Measurements from ENCODE around the gene MID1IP1. TPM values are rescaled to one million over a fixed set of nuclear protein-coding genes. Genes with fewer than 3 reads are reported as not detected.

The MID1IP1 gene, protein sequence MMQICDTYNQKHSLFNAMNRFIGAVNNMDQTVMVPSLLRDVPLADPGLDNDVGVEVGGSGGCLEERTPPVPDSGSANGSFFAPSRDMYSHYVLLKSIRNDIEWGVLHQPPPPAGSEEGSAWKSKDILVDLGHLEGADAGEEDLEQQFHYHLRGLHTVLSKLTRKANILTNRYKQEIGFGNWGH
- total RNA-seq = 10 to 100 TPM; 30.4 to 52.2 (median 37.6) TPM

GRCh38 chrX:38800981-38801845 is at the start of gene MID1IP1:
TSS of gene MID1IP1 (plus strand) at chrX:38801459. CDS start at chrX:38804947, 3,488 bp downstream.
- DNase-seq (ENCODE audit: low spot score) (peak; percentile 46), ATAC-seq (ENCODE audit: low FRiP score) (peak; percentile 68)
- TF ChIP-seq CTCF (IDR thresholded peaks at IDR 0.05) = no peak

GRCh38 chrX:38754102-38754790 is 47.0 kb upstream of the MID1IP1 start:
- no peak for TF ChIP-seq CTCF (IDR thresholded peaks at IDR 0.05)
- DNase-seq (ENCODE audit: low spot score) (no peak), ATAC-seq (ENCODE audit: low FRiP score) (no peak)

GRCh38 chrX:38754818-38755718 is 46.2 kb upstream of the MID1IP1 start:
- no peak for TF ChIP-seq CTCF (IDR thresholded peaks at IDR 0.05)
- DNase-seq (ENCODE audit: low spot score) (no peak), ATAC-seq (ENCODE audit: low FRiP score) (no peak)

DNA sequence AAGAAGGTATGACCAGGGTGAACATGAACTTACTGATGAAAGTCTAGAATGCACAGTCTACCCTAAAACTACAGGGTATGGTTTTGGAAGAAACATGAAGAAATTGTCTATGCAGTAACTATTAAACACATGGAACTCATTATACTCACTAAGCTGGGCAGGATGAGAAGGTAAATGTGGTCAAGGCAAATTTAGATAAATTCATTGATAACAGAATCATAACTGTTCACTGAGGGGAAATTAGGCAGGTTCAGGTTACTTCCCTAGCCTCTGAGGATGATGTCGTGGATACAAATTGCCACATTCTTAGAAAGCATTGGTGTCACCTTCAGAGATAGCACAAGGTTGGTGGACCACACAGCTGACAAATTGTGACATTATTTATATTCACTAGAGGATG is 40.4 kb upstream of the MID1IP1 start:
- ATAC-seq (ENCODE audit: low FRiP score) (no peak), DNase-seq (ENCODE audit: low spot score) (no peak)
- no peak for TF ChIP-seq CTCF (IDR thresholded peaks at IDR 0.05)

DNA sequence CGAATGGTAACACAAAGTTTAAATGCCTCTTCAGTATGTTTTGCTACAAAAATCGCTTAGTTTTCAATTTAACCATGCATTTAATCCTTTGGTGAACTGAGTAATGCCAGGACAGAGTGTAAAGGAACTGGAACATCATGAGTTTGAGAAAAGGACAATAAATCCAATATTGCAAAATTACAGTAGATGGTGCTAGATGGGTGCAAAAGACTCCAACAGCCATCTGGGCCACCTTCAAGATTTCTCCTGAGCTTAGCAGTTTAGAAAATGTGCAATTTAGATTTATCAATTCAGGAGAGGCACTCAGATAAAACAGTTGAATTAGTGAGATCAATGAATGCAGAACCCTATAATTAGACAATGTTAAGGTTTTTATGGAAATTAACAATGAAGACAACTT is 33.2 kb upstream of the MID1IP1 start:
- no peak for DNase-seq (ENCODE audit: low spot score)
- no peak for ATAC-seq (ENCODE audit: low FRiP score)
- no peak for TF ChIP-seq CTCF (IDR thresholded peaks at IDR 0.05)

GRCh38 chrX:38770152-38770551 is 31.1 kb upstream of the MID1IP1 start:
- TF ChIP-seq CTCF (IDR thresholded peaks at IDR 0.05) = no peak
- DNase-seq (ENCODE audit: low spot score) (no peak), ATAC-seq (ENCODE audit: low FRiP score) (no peak)
